Large intestine (tissue), 12 donors: ENCODE data around the gene FLT3. TPM values are rescaled to one million over a fixed set of nuclear protein-coding genes. Genes with fewer than 3 reads are reported as not detected.
"Not testable (repeated sequence)": the region's sequence is repeated elsewhere in the genome, so short reads cannot be mapped to it uniquely, and the experiment has no call there.

Source experiments
- DNase-seq, 2 donors: peaks; one replicate each; pipeline versions ENCODE4 v3.0.0 to v3.0.0-alpha.2; 2013
- H3K27ac ChIP-seq: one replicate; pipeline ENCODE4 v1.5.1; 2013; ENCODE audit warnings: low read length
- H3K27me3 ChIP-seq: 2 replicates; pipeline ENCODE4 v1.6.1; 2013; ENCODE audit warnings: low read length; ENCODE audit not compliant: control insufficient read depth, insufficient read depth
- H3K36me3 ChIP-seq: 2 replicates; pipeline ENCODE4 v1.6.1; 2013; ENCODE audit warnings: low read length; ENCODE audit not compliant: control insufficient read depth, insufficient read depth
- H3K4me1 ChIP-seq: one replicate; pipeline ENCODE4 v1.6.1; 2013; ENCODE audit warnings: low read length; ENCODE audit not compliant: control insufficient read depth, insufficient read depth
- H3K4me3 ChIP-seq: one replicate; pipeline ENCODE4 v1.5.1; 2013; ENCODE audit warnings: low read length
- H3K9me3 ChIP-seq: one replicate; pipeline ENCODE4 v1.6.1; 2013; ENCODE audit warnings: mild to moderate bottlenecking, low read depth, low read length, moderate library complexity; ENCODE audit not compliant: control insufficient read depth
- WGBS: methylation state at CpG from one replicate; pipeline ENCODE4 v1.1.5; 2013; ENCODE audit warnings: low lambda C conversion rate; ENCODE audit not compliant: insufficient coverage; 5-methylcytosine and 5-hydroxymethylcytosine counted together
- long read RNA-seq, 11 donors: transcript quantifications; one replicate each; lab custom pipeline, GENCODE V29; 2026
- polyA plus RNA-seq: library from polyadenylated mRNA; unstranded; fragments of 120-200 nt; gene quantifications from one replicate; pipeline ENCODE4 v1.2.1, GENCODE V29; 2013

Gene FLT3
- 1.1 TPM for polyA plus RNA-seq
- long read RNA-seq, donor 1, result 0 reads
- long read RNA-seq, donor 2, partial matches to known transcripts, result 0 of 2 reads
- long read RNA-seq, donor 2, other reads (novel, unspliced or antisense), result 0 of 2 reads
- long read RNA-seq, donor 3, result 0 reads
- long read RNA-seq, donor 4, result 0 reads
- long read RNA-seq, donor 5, result 0 reads
- long read RNA-seq, donor 6, result 0 reads
- long read RNA-seq, donor 7, result 0 reads
- long read RNA-seq, donor 8, result 0 reads
- long read RNA-seq, donor 9, result 0 reads
- long read RNA-seq, donor 10, result 0 reads
- long read RNA-seq, donor 11, result 0 reads

- Histone ChIP-seq H3K4me3 (no peak within 1 kb of the TSS), H3K27me3 (peaks cover 57% of the 10 kb centered on the region), H3K27ac (no peak within 1 kb of the TSS), H3K36me3 (no peaks in the 10 kb centered on the region), H3K9me3 (no peaks in the 10 kb centered on the region), H3K4me1 (no peaks in the 10 kb centered on the region)
- WGBS, result no CpG with 5 or more reads among the region's 106 CpGs
- peak in 1 of 2 donors; percentile 44 for DNase-seq
Measured at GRCh38 chr13:28100150-28101121, at the start of gene FLT3. TSS of gene FLT3 (minus strand) at chr13:28100576. CDS start at chr13:28100510, 66 bp downstream.

GRCh38 chr13:28147495-28147894 lies 47.1 kb upstream of the FLT3 start:
- no peaks in the 10 kb centered on the region for H3K9me3 ChIP-seq
- H3K4me3 ChIP-seq, result no peak overlapping the region
- no peak for DNase-seq
- WGBS, result no CpG with 5 or more reads among the region's 1 CpG
- H3K27me3 ChIP-seq, result no peaks in the 10 kb centered on the region
- no peaks in the 10 kb centered on the region for H3K4me1 ChIP-seq
- peaks cover 4% of the 10 kb centered on the region for H3K36me3 ChIP-seq
- no peak overlapping the region for H3K27ac ChIP-seq

- H3K4me1 ChIP-seq, result peaks cover 1% of the 10 kb centered on the region
- H3K27ac ChIP-seq, result no peak overlapping the region
- no peaks in the 10 kb centered on the region for H3K9me3 ChIP-seq
- WGBS, result 95% methylated on average over 2 of the region's 6 CpGs
- no peak for DNase-seq
- H3K36me3 ChIP-seq, result peaks cover 4% of the 10 kb centered on the region
- H3K4me3 ChIP-seq, result no peak overlapping the region
- no peaks in the 10 kb centered on the region for H3K27me3 ChIP-seq
Measured at GRCh38 chr13:28145049-28145448, 44.7 kb upstream of the FLT3 start.

DNA sequence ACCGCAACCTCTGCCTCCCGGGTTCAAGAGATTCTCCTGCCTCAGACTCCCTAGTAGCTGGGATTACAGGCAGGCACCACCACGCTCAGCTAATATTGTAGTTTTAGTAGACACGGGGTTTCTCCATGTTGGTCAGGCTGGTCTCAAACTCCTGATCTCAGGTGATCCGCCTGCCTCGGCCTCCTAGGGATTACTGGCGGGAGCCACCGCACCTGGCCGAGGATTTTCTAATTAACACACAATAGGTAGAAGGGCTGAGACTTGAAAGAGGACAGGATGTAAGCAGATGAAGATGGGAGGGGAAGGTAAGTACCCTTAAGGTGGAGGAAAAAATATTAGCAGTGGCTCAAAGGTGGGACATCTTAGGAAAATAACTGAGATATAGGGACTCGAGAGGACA lies 41.2 kb upstream of the FLT3 start:
- not testable (repeated sequence) for DNase-seq, H3K27me3 ChIP-seq, H3K27ac ChIP-seq, H3K9me3 ChIP-seq, H3K36me3 ChIP-seq, H3K4me1 ChIP-seq, H3K4me3 ChIP-seq
- 67% methylated on average over 1 of the region's 10 CpGs for WGBS

DNA sequence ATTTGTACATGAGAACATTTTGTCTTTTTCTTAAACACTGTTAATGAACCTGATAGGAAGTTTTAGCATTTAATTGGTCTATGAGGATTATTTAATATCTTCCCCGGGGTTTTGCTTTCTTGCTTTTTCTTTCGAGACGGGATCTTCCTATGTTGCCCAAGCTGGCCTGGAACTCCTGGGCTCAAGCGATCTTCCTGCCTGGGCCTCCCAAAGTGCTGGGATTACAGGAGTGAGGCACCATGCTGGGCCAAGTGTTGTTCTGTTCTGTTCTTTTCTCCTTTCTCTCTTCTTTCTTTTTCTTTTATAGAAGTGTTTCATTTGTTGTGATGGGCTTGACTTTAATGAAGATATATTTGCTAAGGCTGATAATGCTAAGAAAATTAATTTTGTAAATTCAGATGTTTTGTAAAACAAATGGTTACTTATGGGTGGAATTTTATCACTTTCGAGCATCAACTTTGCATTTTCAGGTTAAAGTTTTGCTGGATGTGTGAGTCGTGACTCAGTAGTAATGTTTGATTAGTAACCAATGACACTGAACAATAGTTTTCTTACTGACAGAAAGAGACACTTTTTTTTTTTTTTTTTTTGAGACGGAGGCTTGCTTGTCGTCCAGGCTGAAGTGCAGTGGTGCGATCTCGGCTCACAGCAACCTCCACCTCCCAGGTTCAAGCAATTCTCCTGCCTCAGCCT lies 40.2 kb upstream of the FLT3 start:
- H3K27me3 ChIP-seq, result no peaks in the 10 kb centered on the region

GRCh38 chr13:28138756-28139470 lies 38.5 kb upstream of the FLT3 start:
- peaks cover 3% of the 10 kb centered on the region for H3K4me1 ChIP-seq

More for the DNA sequence above, 40.2 kb upstream of the FLT3 start:
- Histone ChIP-seq H3K9me3 (no peaks in the 10 kb centered on the region), H3K4me3 (peak overlapping the region; percentile 71), H3K4me1 (peaks cover 3% of the 10 kb centered on the region), H3K27ac (peak overlapping the region; percentile 99), H3K36me3 (no peaks in the 10 kb centered on the region)
- no CpG with 5 or more reads among the region's 10 CpGs for WGBS
- no peak for DNase-seq

GRCh38 chr13:28138012-28138755 lies 37.8 kb upstream of the FLT3 start, which contains the start of gene PAN3:
TSS of gene PAN3 (plus strand) at chr13:28138545. CDS start at chr13:28138658, 113 bp downstream.
- H3K36me3 ChIP-seq, result no peaks in the 10 kb centered on the region
- H3K9me3 ChIP-seq, result no peaks in the 10 kb centered on the region
- peak within 1 kb of the TSS; percentile 99 for H3K27ac ChIP-seq
- peak; percentile 94 to 96 for DNase-seq
- WGBS, result no CpG with 5 or more reads among the region's 84 CpGs
- H3K27me3 ChIP-seq, result no peaks in the 10 kb centered on the region
- H3K4me3 ChIP-seq, result peak within 1 kb of the TSS; percentile 71
- H3K4me1 ChIP-seq, result peaks cover 3% of the 10 kb centered on the region

More at GRCh38 chr13:28138756-28139470, 38.5 kb upstream of the FLT3 start:
- H3K27ac ChIP-seq, result peak overlapping the region; percentile 99
- peak overlapping the region; percentile 71 for H3K4me3 ChIP-seq
- WGBS, result no CpG with 5 or more reads among the region's 60 CpGs
- H3K27me3 ChIP-seq, result no peaks in the 10 kb centered on the region
- DNase-seq, result peak; percentile 86 to 91
- H3K9me3 ChIP-seq, result no peaks in the 10 kb centered on the region
- no peaks in the 10 kb centered on the region for H3K36me3 ChIP-seq

DNA sequence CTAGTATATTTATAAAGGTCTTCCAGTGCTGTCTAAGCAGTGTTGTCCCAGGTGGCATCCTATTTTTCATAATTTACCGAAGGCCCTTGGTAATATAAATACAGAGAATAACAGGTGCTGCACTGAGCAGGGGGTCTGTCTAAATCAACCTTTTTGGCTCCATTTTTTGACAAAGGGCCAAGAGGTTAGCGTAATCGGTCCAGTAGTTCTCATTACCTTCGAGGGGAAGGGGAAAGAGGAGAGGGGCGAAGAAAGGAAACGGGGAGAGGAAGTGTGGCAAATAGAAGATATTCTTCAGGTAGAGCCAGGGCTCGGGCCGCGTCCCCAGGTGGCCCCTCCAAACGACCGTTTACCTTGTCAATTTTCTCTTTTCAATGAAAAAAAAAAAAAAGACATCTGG lies 37.2 kb upstream of the FLT3 start:
- no peaks in the 10 kb centered on the region for H3K36me3 ChIP-seq
- H3K27me3 ChIP-seq, result no peaks in the 10 kb centered on the region

DNA sequence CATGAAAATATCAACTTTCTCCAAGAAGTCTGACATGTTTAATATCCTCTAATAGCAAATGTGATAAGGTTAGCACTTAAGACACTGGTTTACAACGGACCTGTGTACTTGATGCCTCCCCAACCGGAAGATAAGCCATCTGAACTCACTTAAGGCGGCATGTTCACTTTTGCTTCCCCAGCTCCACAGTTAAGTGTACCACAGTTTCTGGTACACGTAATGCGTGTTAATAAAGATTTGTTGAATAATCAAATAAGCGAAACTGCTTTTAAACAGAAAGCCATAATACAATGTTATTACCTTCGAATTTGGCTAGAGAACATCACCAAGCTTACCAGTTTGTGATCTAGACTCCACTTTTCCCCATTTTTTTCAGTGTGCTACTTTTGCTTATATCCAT lies 36.5 kb upstream of the FLT3 start:
- peaks cover 3% of the 10 kb centered on the region for H3K4me1 ChIP-seq
- H3K9me3 ChIP-seq, result no peaks in the 10 kb centered on the region
- no peaks in the 10 kb centered on the region for H3K36me3 ChIP-seq
- peak overlapping the region; percentile 71 for H3K4me3 ChIP-seq
- DNase-seq, result peak in 1 of 2 donors; percentile 57
- H3K27me3 ChIP-seq, result no peaks in the 10 kb centered on the region
- H3K27ac ChIP-seq, result peak overlapping the region; percentile 99
- 41% methylated on average over 4 of the region's 7 CpGs for WGBS

More for the DNA sequence above, 37.2 kb upstream of the FLT3 start:
- Histone ChIP-seq H3K9me3 (no peaks in the 10 kb centered on the region), H3K4me1 (peaks cover 3% of the 10 kb centered on the region), H3K4me3 (peak overlapping the region; percentile 71), H3K27ac (peak overlapping the region; percentile 99)
- DNase-seq, result no peak
- WGBS, result 13% methylated on average over 3 of the region's 11 CpGs
